ENCODE measurements around the gene TEKT1. TPM values are rescaled to one million over a fixed set of nuclear protein-coding genes. Genes with fewer than 3 reads are reported as not detected.

The TEKT1 gene
- total RNA-seq, 1 donor from 2014 or later, result 1.6 TPM

DNA sequence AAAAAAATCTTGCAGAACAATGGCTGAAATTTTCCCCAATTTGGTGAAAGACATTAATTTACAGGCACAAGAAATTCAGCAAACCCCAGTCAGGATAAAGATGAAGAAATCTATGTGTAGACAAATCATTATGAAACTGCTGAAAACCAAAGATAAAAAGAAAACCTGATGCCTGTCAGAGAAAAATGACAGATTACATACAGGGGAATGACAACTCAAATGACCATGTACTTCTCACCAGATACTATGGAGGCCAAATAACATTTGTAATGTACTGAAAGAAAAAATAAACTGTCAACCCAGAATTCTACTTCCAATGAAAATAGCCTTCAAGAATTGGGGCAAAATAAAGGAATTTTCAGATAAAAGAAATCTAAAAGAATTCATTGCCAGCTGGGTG, 82.9 kb downstream of the TEKT1 start:
- Mint-ChIP-seq H3K27ac (no peak overlapping the region), H3K4me1 (ENCODE audit: unreplicated experiment) (peaks cover 5% of the 10 kb centered on the region), H3K4me3 (no peak overlapping the region), H3K27me3 (peaks cover 43% of the 10 kb centered on the region), H3K36me3 (no peaks in the 10 kb centered on the region), H3K9me3 (no peaks in the 10 kb centered on the region)
- DNase-seq (ENCODE audit: extremely low spot score, unreplicated experiment), result no peak
- TF ChIP-seq, protein P1, sequence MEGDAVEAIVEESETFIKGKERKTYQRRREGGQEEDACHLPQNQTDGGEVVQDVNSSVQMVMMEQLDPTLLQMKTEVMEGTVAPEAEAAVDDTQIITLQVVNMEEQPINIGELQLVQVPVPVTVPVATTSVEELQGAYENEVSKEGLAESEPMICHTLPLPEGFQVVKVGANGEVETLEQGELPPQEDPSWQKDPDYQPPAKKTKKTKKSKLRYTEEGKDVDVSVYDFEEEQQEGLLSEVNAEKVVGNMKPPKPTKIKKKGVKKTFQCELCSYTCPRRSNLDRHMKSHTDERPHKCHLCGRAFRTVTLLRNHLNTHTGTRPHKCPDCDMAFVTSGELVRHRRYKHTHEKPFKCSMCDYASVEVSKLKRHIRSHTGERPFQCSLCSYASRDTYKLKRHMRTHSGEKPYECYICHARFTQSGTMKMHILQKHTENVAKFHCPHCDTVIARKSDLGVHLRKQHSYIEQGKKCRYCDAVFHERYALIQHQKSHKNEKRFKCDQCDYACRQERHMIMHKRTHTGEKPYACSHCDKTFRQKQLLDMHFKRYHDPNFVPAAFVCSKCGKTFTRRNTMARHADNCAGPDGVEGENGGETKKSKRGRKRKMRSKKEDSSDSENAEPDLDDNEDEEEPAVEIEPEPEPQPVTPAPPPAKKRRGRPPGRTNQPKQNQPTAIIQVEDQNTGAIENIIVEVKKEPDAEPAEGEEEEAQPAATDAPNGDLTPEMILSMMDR (conservative IDR thresholded peaks at IDR 0.05), result no peak

Other genes with a start within 250 kb of the TEKT1 start
- gene KIAA0753, start 191.0 kb downstream of the TEKT1 start, total RNA-seq (ENCODE audit: low replicate concordance), result 26.4 and 33.7 TPM in 2 replicates
- gene TXNDC17, start 190.7 kb downstream of the TEKT1 start, total RNA-seq (ENCODE audit: low replicate concordance), result 83.2 and 90.6 TPM in 2 replicates
- gene MED31, start 180.1 kb downstream of the TEKT1 start, total RNA-seq (ENCODE audit: low replicate concordance), result 17.6 and 25.3 TPM in 2 replicates
- 3.9 and 4.3 TPM in 2 replicates for gene C17orf100, start 180.0 kb downstream of the TEKT1 start, total RNA-seq (ENCODE audit: low replicate concordance)
- 2.2 and 2.9 TPM in 2 replicates for gene SLC13A5, start 118.4 kb downstream of the TEKT1 start, total RNA-seq (ENCODE audit: low replicate concordance)
- gene XAF1, start 75.7 kb downstream of the TEKT1 start, total RNA-seq (ENCODE audit: low replicate concordance), result 2.1 and 7.8 TPM in 2 replicates
- gene FBXO39, start 55.5 kb downstream of the TEKT1 start, total RNA-seq (ENCODE audit: low replicate concordance), result 0.26 TPM in 1 of 2 replicates, not detected in the other
- 0.34 and 2.1 TPM in 2 replicates for gene ALOX12, start 164.3 kb upstream of the TEKT1 start, total RNA-seq (ENCODE audit: low replicate concordance)
- gene RNASEK, start 180.9 kb upstream of the TEKT1 start, total RNA-seq (ENCODE audit: low replicate concordance), result 176 and 208 TPM in 2 replicates
- not detected in 2 replicates for gene BCL6B, start 191.3 kb upstream of the TEKT1 start, total RNA-seq (ENCODE audit: low replicate concordance)
- 13.5 and 15.5 TPM in 2 replicates for gene SLC16A13, start 204.3 kb upstream of the TEKT1 start, total RNA-seq (ENCODE audit: low replicate concordance)
- gene SLC16A11, start 212.4 kb upstream of the TEKT1 start, total RNA-seq (ENCODE audit: low replicate concordance), result 3.9 and 10.5 TPM in 2 replicates
- not detected in 2 replicates for gene CLEC10A, start 248.5 kb upstream of the TEKT1 start, total RNA-seq (ENCODE audit: low replicate concordance)